OCI-LY1 (cell line): ENCODE data around the gene HEXIM1.

Experiments used
- H2AFZ ChIP-seq: fragments of 200-600 bp; sonication (generic), shearing (Covaris generic); 2 replicates; pipeline ENCODE4 v1.6.0; 2014; ENCODE audit warnings: antibody characterized with exemption, mild to moderate bottlenecking, low read length
- H3F3A ChIP-seq: fragments of 200-600 bp; sonication (generic), shearing (Covaris generic); 2 replicates; pipeline ENCODE4 v1.6.0; 2014; ENCODE audit warnings: mild to moderate bottlenecking, antibody characterized with exemption, low read length, moderate library complexity; ENCODE audit not compliant: insufficient read depth
- H3K27ac ChIP-seq: fragments of 200-600 bp; sonication (generic); 2 replicates; pipeline ENCODE4 v1.5.1; 2014; ENCODE audit warnings: low read length, mixed run types, mild to moderate bottlenecking, low read depth; ENCODE audit not compliant: poor library complexity, severe bottlenecking
- H3K27me3 ChIP-seq: fragments of 200-600 bp; sonication (generic); 2 replicates; pipeline ENCODE4 v1.6.0; 2014; ENCODE audit warnings: antibody characterized with exemption, mild to moderate bottlenecking, low read length, moderate library complexity; ENCODE audit not compliant: insufficient read depth
- H3K36me3 ChIP-seq: fragments of 200-600 bp; sonication (generic); 2 replicates; pipeline ENCODE4 v1.6.1; 2014; ENCODE audit warnings: mild to moderate bottlenecking, antibody characterized with exemption, low read length, moderate library complexity, mixed read lengths; ENCODE audit not compliant: insufficient read depth
- H3K4me1 ChIP-seq: fragments of 200-600 bp; sonication (generic); 2 replicates; pipeline ENCODE4 v1.5.1; 2014; ENCODE audit warnings: mild to moderate bottlenecking, low read length, moderate library complexity; ENCODE audit not compliant: insufficient read depth, severe bottlenecking
- H3K4me2 ChIP-seq: fragments of 200-600 bp; sonication (generic), shearing (Covaris generic); 2 replicates; pipeline ENCODE4 v1.6.1; 2014; ENCODE audit warnings: low read length
- H3K4me3 ChIP-seq: fragments of 200-600 bp; sonication (generic); 2 replicates; pipeline ENCODE4 v1.5.1; 2014; ENCODE audit warnings: low read length, low read depth, mild to moderate bottlenecking, mixed read lengths; ENCODE audit not compliant: poor library complexity, severe bottlenecking
- H3K79me2 ChIP-seq: fragments of 200-600 bp; shearing (Covaris generic); 2 replicates; pipeline ENCODE4 v1.6.1; 2016; ENCODE audit warnings: mixed run types, low read length, mixed read lengths; ENCODE audit not compliant: insufficient read depth
- H3K9ac ChIP-seq: fragments of 200-600 bp; sonication (generic), shearing (Covaris generic); 2 replicates; pipeline ENCODE4 v1.6.1; 2014; ENCODE audit warnings: mild to moderate bottlenecking, low read length, mixed read lengths
- H3K9me2 ChIP-seq: fragments of 200-600 bp; sonication (generic), shearing (Covaris generic); 2 replicates; pipeline ENCODE4 v1.6.1; 2014; ENCODE audit warnings: low read depth, mild to moderate bottlenecking, low read length, mixed read lengths
- H3K9me3 ChIP-seq: fragments of 200-600 bp; shearing (Covaris generic); 2 replicates; pipeline ENCODE4 v1.6.1; 2014; ENCODE audit warnings: low read length, mixed read lengths
- H4K20me1 ChIP-seq: fragments of 200-600 bp; sonication (generic), shearing (Covaris generic); 2 replicates; pipeline ENCODE4 v1.6.0; 2016; ENCODE audit warnings: mild to moderate bottlenecking, low read length; ENCODE audit not compliant: insufficient read depth
- EZH2 ChIP-seq: fragments of 200-600 bp; sonication (generic), shearing (Covaris generic); IDR thresholded peaks from 2 replicates; pipeline ENCODE4 v1.8.0; 2017; ENCODE audit warnings: borderline replicate concordance, mixed run types, mild to moderate bottlenecking, antibody characterized with exemption, low read length, moderate library complexity, mixed read lengths
- TF ChIP-seq, protein P1 (sequence below): fragments of 200-600 bp; sonication (generic), shearing (Covaris generic); IDR thresholded peaks from 2 replicates; pipeline ENCODE4 v1.5.1; 2017; ENCODE audit warnings: mild to moderate bottlenecking, antibody characterized with exemption, low read length, moderate library complexity, mixed read lengths

HEXIM1 gene

DNA sequence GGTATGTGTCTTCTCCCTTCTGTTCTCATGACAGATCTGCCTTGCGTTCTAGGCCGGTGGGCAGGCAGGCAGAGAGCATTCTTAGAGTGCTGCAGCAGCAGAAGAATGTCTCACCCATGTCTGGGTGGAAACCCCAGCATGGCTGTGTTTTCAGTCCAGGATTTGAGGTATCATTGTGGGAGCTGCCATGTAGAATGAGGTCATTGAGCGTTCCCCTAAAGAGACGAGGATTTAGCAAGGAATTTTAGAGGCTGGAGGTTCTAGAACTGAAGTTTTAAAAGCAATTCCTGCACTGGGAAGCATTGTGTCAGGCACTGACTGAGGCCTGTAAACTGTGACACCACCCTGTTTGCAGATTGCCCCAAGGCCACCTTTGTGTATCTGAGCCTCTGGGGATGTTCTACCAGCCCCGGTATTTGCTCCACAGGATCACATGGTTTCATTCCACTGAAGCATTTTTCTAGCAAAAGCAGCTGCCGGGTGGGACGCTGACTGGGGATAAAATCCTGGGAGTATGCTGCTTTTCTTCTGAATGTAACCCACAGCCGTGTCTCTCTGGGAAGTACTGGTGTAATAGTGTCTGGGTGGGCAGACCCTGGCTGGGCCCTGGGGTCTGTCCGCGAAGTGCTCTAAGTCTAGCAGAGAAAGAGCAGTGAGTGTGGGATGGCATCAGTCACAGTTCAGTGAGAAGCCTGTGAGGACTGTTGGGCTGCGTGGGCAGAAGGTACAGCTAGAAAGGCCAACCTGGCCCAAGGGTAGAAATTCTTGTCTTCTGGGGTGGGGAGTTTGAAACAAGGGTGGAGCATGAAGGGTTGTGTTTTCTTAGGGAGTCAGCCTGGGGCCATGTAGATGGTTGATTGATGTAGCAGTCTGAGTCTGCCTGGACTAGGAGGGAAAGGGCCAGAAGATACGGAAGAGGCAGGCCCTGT lies 46.1 kb upstream of the HEXIM1 start:
- no peak overlapping the region for H3K4me2 ChIP-seq

DNA sequence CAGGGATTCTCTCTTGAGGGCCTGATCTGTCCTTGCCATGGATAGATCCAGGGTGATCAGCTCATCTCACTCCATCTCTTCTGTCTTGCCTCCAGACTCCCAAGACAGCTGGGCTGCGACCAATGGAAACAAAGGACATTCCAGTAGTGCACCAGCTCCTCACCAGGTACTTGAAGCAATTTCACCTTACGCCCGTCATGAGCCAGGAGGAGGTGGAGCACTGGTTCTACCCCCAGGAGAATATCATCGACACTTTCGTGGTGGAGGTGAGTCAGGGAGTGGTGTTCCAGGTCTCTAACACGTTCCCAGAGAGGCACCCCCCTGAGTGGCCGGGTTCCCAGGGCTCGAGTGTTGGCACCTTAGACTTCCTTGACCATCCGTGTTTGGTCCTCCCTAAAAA lies 45.4 kb upstream of the HEXIM1 start:
- no peak overlapping the region for H3K27ac ChIP-seq
- no peaks in the 10 kb centered on the region for H3K27me3 ChIP-seq
- no peaks in the 10 kb centered on the region for H4K20me1 ChIP-seq

More for the DNA sequence above, 46.1 kb upstream of the HEXIM1 start:
- Histone ChIP-seq H3K9ac (no peak overlapping the region), H3K27ac (no peak overlapping the region), H3K4me3 (no peak overlapping the region), H4K20me1 (no peaks in the 10 kb centered on the region), H3K4me1 (peaks cover 10% of the 10 kb centered on the region), H3F3A (no peaks in the 10 kb centered on the region), H3K36me3 (peaks cover 86% of the 10 kb centered on the region), H3K9me3 (no peaks in the 10 kb centered on the region), H3K9me2 (no peaks in the 10 kb centered on the region), H2AFZ (no peak overlapping the region), H3K27me3 (no peaks in the 10 kb centered on the region), H3K79me2 (no peaks in the 10 kb centered on the region)
- TF ChIP-seq EZH2, result no peak
- TF ChIP-seq, protein P1, sequence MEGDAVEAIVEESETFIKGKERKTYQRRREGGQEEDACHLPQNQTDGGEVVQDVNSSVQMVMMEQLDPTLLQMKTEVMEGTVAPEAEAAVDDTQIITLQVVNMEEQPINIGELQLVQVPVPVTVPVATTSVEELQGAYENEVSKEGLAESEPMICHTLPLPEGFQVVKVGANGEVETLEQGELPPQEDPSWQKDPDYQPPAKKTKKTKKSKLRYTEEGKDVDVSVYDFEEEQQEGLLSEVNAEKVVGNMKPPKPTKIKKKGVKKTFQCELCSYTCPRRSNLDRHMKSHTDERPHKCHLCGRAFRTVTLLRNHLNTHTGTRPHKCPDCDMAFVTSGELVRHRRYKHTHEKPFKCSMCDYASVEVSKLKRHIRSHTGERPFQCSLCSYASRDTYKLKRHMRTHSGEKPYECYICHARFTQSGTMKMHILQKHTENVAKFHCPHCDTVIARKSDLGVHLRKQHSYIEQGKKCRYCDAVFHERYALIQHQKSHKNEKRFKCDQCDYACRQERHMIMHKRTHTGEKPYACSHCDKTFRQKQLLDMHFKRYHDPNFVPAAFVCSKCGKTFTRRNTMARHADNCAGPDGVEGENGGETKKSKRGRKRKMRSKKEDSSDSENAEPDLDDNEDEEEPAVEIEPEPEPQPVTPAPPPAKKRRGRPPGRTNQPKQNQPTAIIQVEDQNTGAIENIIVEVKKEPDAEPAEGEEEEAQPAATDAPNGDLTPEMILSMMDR, result no peak

DNA sequence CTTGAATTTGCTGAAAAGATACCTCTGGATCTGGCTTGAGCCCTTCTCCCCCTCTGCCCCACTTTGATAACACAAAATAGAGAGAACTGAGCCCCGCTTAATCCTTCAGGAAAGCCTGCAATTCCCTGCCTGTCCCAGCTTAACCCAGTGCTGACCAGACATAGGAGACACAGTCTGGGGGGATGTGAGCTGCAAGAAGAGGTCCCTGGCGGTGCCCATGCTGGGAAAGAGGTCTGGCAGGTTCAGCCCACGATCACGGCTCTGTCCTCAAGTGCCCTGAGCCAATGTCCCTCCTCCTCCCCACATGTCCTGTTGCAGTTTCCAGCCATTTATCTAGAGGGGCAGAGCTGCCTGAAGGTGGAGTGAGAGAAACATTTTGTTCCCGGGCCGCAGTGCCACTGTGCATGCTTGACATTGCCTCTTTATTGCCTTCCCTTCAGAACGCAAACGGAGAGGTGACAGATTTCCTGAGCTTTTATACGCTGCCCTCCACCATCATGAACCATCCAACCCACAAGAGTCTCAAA lies 44.9 kb upstream of the HEXIM1 start:
- Histone ChIP-seq H3K4me2 (no peak overlapping the region), H3K27me3 (no peaks in the 10 kb centered on the region), H3K36me3 (peaks cover 86% of the 10 kb centered on the region), H3K79me2 (no peaks in the 10 kb centered on the region), H2AFZ (no peak overlapping the region), H3K4me1 (peaks cover 5% of the 10 kb centered on the region), H3K9me3 (no peaks in the 10 kb centered on the region), H4K20me1 (no peaks in the 10 kb centered on the region), H3K4me3 (no peak overlapping the region), H3K9ac (no peak overlapping the region), H3K9me2 (no peaks in the 10 kb centered on the region), H3F3A (no peaks in the 10 kb centered on the region), H3K27ac (no peak overlapping the region)
- TF ChIP-seq, protein P1, result no peak
- TF ChIP-seq EZH2, result no peak

More for the DNA sequence above, 45.4 kb upstream of the HEXIM1 start:
- Histone ChIP-seq H3K79me2 (no peaks in the 10 kb centered on the region), H2AFZ (no peak overlapping the region), H3K4me1 (peaks cover 10% of the 10 kb centered on the region), H3K36me3 (peaks cover 86% of the 10 kb centered on the region), H3K9me2 (no peaks in the 10 kb centered on the region), H3F3A (no peaks in the 10 kb centered on the region), H3K9me3 (no peaks in the 10 kb centered on the region), H3K9ac (no peak overlapping the region), H3K4me3 (no peak overlapping the region), H3K4me2 (no peak overlapping the region)
- TF ChIP-seq, protein P1, result no peak
- no peak for TF ChIP-seq EZH2
